NCI-H1694 (cell line): Measurements from ENCODE around the gene CAD.
A peak's percentile ranks its signal among the peaks of the same experiment; 100 is the strongest.
"Not testable (repeated sequence)": the region's sequence is repeated elsewhere in the genome, so short reads cannot be mapped to it uniquely, and the experiment has no call there.

Source experiments
- DNase-seq: peaks from one replicate; lab custom pipeline; 2025; lab: John Stamatoyannopoulos, UW

CAD gene

GRCh38 chr2:27217173-27218121 lies at the start of gene CAD:
CAD (plus strand) TSS chr2:27217369; CDS start chr2:27217552, 183 bp downstream.
- peak; percentile 81 for DNase-seq

- DNase-seq, result no peak
Observed at GRCh38 chr2:27170581-27171337, 46.4 kb upstream of the CAD start.

- no peak for DNase-seq
Observed at GRCh38 chr2:27171351-27171848, 45.8 kb upstream of the CAD start.

- no peak for DNase-seq
Observed at GRCh38 chr2:27174638-27175037, 42.5 kb upstream of the CAD start.

- no peak for DNase-seq
Observed at GRCh38 chr2:27175330-27175729, 41.8 kb upstream of the CAD start.

GRCh38 chr2:27175781-27176180 lies 41.4 kb upstream of the CAD start:
- DNase-seq, result not testable (repeated sequence)

- DNase-seq, result no peak
Observed at GRCh38 chr2:27177441-27178351, 39.5 kb upstream of the CAD start.

GRCh38 chr2:27178469-27178868 lies 38.7 kb upstream of the CAD start:
- no peak for DNase-seq

GRCh38 chr2:27179344-27180000 lies 37.7 kb upstream of the CAD start:
- no peak for DNase-seq

GRCh38 chr2:27182346-27182745 lies 34.8 kb upstream of the CAD start:
- DNase-seq, result no peak

- DNase-seq, result no peak
Observed at GRCh38 chr2:27184115-27184514, 33.1 kb upstream of the CAD start.

- peak; percentile 54 for DNase-seq
Observed at GRCh38 chr2:27185331-27186026, 31.7 kb upstream of the CAD start.

- no peak for DNase-seq
Observed at GRCh38 chr2:27186613-27187345, 30.4 kb upstream of the CAD start.

- no peak for DNase-seq
Observed at GRCh38 chr2:27189989-27190388, 27.2 kb upstream of the CAD start.

- peak; percentile 70 for DNase-seq
Observed at GRCh38 chr2:27191070-27191829, 25.9 kb upstream of the CAD start.

GRCh38 chr2:27194538-27195354 lies 22.4 kb upstream of the CAD start:
- no peak for DNase-seq

- not testable (repeated sequence) for DNase-seq
Observed at GRCh38 chr2:27195799-27196198, 21.4 kb upstream of the CAD start.

GRCh38 chr2:27198068-27198467 lies 19.1 kb upstream of the CAD start:
- DNase-seq, result not testable (repeated sequence)
